Hypothalamus (tissue), 51 donors: ENCODE data around the gene AQR.
A peak's percentile ranks its signal among the peaks of the same experiment; 100 is the strongest.

ENCODE experiments used
- DNase-seq, 51 donors: peaks; one replicate each; lab custom pipeline; 2025; lab: John Stamatoyannopoulos, UW

AQR gene

GRCh38 chr15:34883633-34884032, 85.9 kb downstream of the AQR start:
- no peak for DNase-seq

- no peak for DNase-seq
These were observed 86.5 kb downstream of the AQR start for GRCh38 chr15:34883042-34883441.

- DNase-seq = no peak
These were observed 90.4 kb downstream of the AQR start for GRCh38 chr15:34879107-34879506.

GRCh38 chr15:34876640-34877039, 92.9 kb downstream of the AQR start:
- no peak for DNase-seq

GRCh38 chr15:34869110-34869509, 100.4 kb downstream of the AQR start:
- no peak for DNase-seq

- no peak for DNase-seq
These were observed 104.0 kb downstream of the AQR start for GRCh38 chr15:34865531-34865930.

GRCh38 chr15:34861214-34861613, 108.3 kb downstream of the AQR start:
- DNase-seq = no peak

- peak in 13 of 51 donors; percentile 1 to 30 (median 17) for DNase-seq
These were observed 113.6 kb downstream of the AQR start for GRCh38 chr15:34855893-34856292.

- DNase-seq = peak in 1 of 51 donors; percentile 17
These were observed 114.1 kb downstream of the AQR start for GRCh38 chr15:34855413-34855812.

GRCh38 chr15:34854232-34854631, 115.3 kb downstream of the AQR start:
- DNase-seq = no peak

GRCh38 chr15:34853001-34853758, 116.4 kb downstream of the AQR start:
- DNase-seq = peak in 1 of 51 donors; percentile 5

GRCh38 chr15:34851751-34852150, 117.8 kb downstream of the AQR start:
- DNase-seq = no peak

GRCh38 chr15:34851007-34851406, 118.5 kb downstream of the AQR start:
- no peak for DNase-seq

- no peak for DNase-seq
These were observed 119.4 kb downstream of the AQR start for GRCh38 chr15:34850121-34850520.

- DNase-seq = no peak
These were observed 120.1 kb downstream of the AQR start for GRCh38 chr15:34849364-34849959.

- no peak for DNase-seq
These were observed 121.9 kb downstream of the AQR start for GRCh38 chr15:34847598-34847997.

- peak in 2 of 51 donors; percentile 13 to 14 for DNase-seq
These were observed 128.2 kb downstream of the AQR start for GRCh38 chr15:34841262-34841725.

- DNase-seq = no peak
These were observed 131.3 kb downstream of the AQR start for GRCh38 chr15:34838282-34838681.

GRCh38 chr15:34837246-34838016, 132.1 kb downstream of the AQR start:
- DNase-seq = peak in 1 of 51 donors; percentile 49

- no peak for DNase-seq
These were observed 141.2 kb downstream of the AQR start for GRCh38 chr15:34828145-34828911.

GRCh38 chr15:34821831-34822230, 147.7 kb downstream of the AQR start:
- DNase-seq = no peak
